Measurements from ENCODE around the gene TYW1. TPM values are rescaled to one million over a fixed set of nuclear protein-coding genes. Genes with fewer than 3 reads are reported as not detected.
"Not testable (repeated sequence)": the region's sequence is repeated elsewhere in the genome, so short reads cannot be mapped to it uniquely, and the experiment has no call there.

The TYW1 gene
- total and polyA plus RNA-seq, 2 experiments from 2014 or later, result 13.8 to 18.5 TPM

GRCh38 chr7:66964411-66964810 lies 32.2 kb upstream of the TYW1 start:
- Histone ChIP-seq H4K20me1 (ENCODE audit: insufficient read depth, poor library complexity, severe bottlenecking) (no peaks in the 10 kb centered on the region), H2AFZ (no peak overlapping the region), H3K9me2 (replicated peaks; ENCODE audit: insufficient read depth) (no peaks in the 10 kb centered on the region), H3K4me2 (no peak overlapping the region), H3K27ac (peak overlapping the region; percentile 34), H3K4me3 (no peak overlapping the region), H3K9me3 (ENCODE audit: low read depth) (no peaks in the 10 kb centered on the region), H3K27me3 (no peaks in the 10 kb centered on the region), H3K4me1 (ENCODE audit: insufficient read depth) (no peaks in the 10 kb centered on the region), H3K79me2 (no peaks in the 10 kb centered on the region), H3K36me3 (replicated peaks; ENCODE audit: insufficient read depth, low read depth) (no peaks in the 10 kb centered on the region)
- peak; percentile 14 for DNase-seq (ENCODE audit: low spot score)
- no peak for TF ChIP-seq CTCF (IDR thresholded peaks at IDR 0.05; ENCODE audit: poor library complexity)
- TF ChIP-seq EZH2phosphoT487 (IDR thresholded peaks at IDR 0.05; ENCODE audit: low read depth, severe bottlenecking, unreplicated experiment), result no peak
- no peak for TF ChIP-seq EZH2 (IDR thresholded peaks at IDR 0.05; ENCODE audit: borderline replicate concordance)
- WGBS (ENCODE audit: low lambda C conversion rate, missing lambda C conversion rate), result 47% methylated on average over 4 of the region's 4 CpGs

- no peaks in the 10 kb centered on the region for H3K79me2 ChIP-seq
- H3K27me3 ChIP-seq, result no peaks in the 10 kb centered on the region
- 95% methylated on average over 6 of the region's 6 CpGs for WGBS (ENCODE audit: low lambda C conversion rate, missing lambda C conversion rate)
- no peaks in the 10 kb centered on the region for H3K9me2 ChIP-seq (replicated peaks; ENCODE audit: insufficient read depth)
- no peaks in the 10 kb centered on the region for H3K36me3 ChIP-seq (replicated peaks; ENCODE audit: insufficient read depth, low read depth)
- H3K4me1 ChIP-seq (ENCODE audit: insufficient read depth), result no peaks in the 10 kb centered on the region
- H4K20me1 ChIP-seq (ENCODE audit: insufficient read depth, poor library complexity, severe bottlenecking), result no peaks in the 10 kb centered on the region
- DNase-seq (ENCODE audit: low spot score), result no peak
- H3K4me2 ChIP-seq, result no peak overlapping the region
- TF ChIP-seq CTCF (IDR thresholded peaks at IDR 0.05; ENCODE audit: poor library complexity) (no peak), EZH2 (IDR thresholded peaks at IDR 0.05; ENCODE audit: borderline replicate concordance) (no peak), EZH2phosphoT487 (IDR thresholded peaks at IDR 0.05; ENCODE audit: low read depth, severe bottlenecking, unreplicated experiment) (no peak)
- no peak overlapping the region for H3K4me3 ChIP-seq
- no peak overlapping the region for H2AFZ ChIP-seq
- no peaks in the 10 kb centered on the region for H3K9me3 ChIP-seq (ENCODE audit: low read depth)
- H3K27ac ChIP-seq, result no peak overlapping the region
Measured at GRCh38 chr7:66967029-66967428, 29.6 kb upstream of the TYW1 start.

- not testable (repeated sequence) for H3K9me3 ChIP-seq (ENCODE audit: low read depth); DNase-seq (ENCODE audit: low spot score); H3K27ac ChIP-seq; H2AFZ ChIP-seq; H3K9me2 ChIP-seq (replicated peaks; ENCODE audit: insufficient read depth); H3K4me3 ChIP-seq; H4K20me1 ChIP-seq (ENCODE audit: insufficient read depth, poor library complexity, severe bottlenecking); H3K36me3 ChIP-seq (replicated peaks; ENCODE audit: insufficient read depth, low read depth); H3K79me2 ChIP-seq; H3K4me1 ChIP-seq (ENCODE audit: insufficient read depth); H3K27me3 ChIP-seq; H3K4me2 ChIP-seq
- 96% methylated on average over 5 of the region's 5 CpGs for WGBS (ENCODE audit: low lambda C conversion rate, missing lambda C conversion rate)
Measured at GRCh38 chr7:66969001-66969400, 27.6 kb upstream of the TYW1 start.

DNA sequence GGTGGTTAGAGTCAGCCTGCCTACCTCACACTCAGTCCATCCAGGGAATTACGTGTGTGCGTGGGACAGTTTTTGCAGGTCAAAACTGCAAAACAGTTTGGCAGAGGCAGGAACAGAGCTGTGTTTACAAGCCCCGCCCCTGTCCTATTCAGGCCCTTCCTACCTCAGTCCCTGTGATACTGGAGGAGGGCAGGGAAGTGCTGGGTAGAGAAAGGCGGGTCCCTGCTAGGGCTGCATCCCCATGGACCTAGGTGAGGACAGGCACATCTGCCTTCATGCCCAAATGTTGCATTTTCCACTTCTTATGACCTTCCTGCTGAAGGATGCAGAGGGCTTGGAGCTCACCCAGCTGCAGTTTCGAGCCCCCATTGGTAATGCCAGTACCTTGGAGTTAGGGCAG lies 26.3 kb upstream of the TYW1 start:
- Histone ChIP-seq H2AFZ (no peak overlapping the region), H4K20me1 (ENCODE audit: insufficient read depth, poor library complexity, severe bottlenecking) (no peaks in the 10 kb centered on the region), H3K9me3 (ENCODE audit: low read depth) (no peaks in the 10 kb centered on the region), H3K4me2 (no peak overlapping the region), H3K36me3 (replicated peaks; ENCODE audit: insufficient read depth, low read depth) (no peaks in the 10 kb centered on the region), H3K27ac (no peak overlapping the region), H3K9me2 (replicated peaks; ENCODE audit: insufficient read depth) (no peaks in the 10 kb centered on the region), H3K27me3 (no peaks in the 10 kb centered on the region), H3K4me1 (ENCODE audit: insufficient read depth) (peaks cover 4% of the 10 kb centered on the region), H3K79me2 (no peaks in the 10 kb centered on the region), H3K4me3 (no peak overlapping the region)
- no peak for TF ChIP-seq CTCF (IDR thresholded peaks at IDR 0.05; ENCODE audit: poor library complexity)
- no peak for TF ChIP-seq EZH2phosphoT487 (IDR thresholded peaks at IDR 0.05; ENCODE audit: low read depth, severe bottlenecking, unreplicated experiment)
- TF ChIP-seq EZH2 (IDR thresholded peaks at IDR 0.05; ENCODE audit: borderline replicate concordance), result no peak
- WGBS (ENCODE audit: low lambda C conversion rate, missing lambda C conversion rate), result 74% methylated on average over 5 of the region's 5 CpGs
- DNase-seq (ENCODE audit: low spot score), result no peak

Data from hepatocyte (in vitro differentiated cells).